Left lung (tissue), 10 donors: Measurements from ENCODE around the gene AUTS2. TPM values are rescaled to one million over a fixed set of nuclear protein-coding genes. Genes with fewer than 3 reads are reported as not detected.
A peak's percentile ranks its signal among the peaks of the same experiment; 100 is the strongest.
"Not testable (repeated sequence)": the region's sequence is repeated elsewhere in the genome, so short reads cannot be mapped to it uniquely, and the experiment has no call there.

ENCODE experiments used
- ATAC-seq: fragments of 200-7000 bp; cut with Tn5 transposase; one replicate; pipeline ENCODE4 v1.9.1; 2020; ENCODE audit warnings: moderate library complexity
- DNase-seq, 4 donors: peaks; one replicate each; pipeline ENCODE4 v3.0.0-alpha.2; 2013 to 2020
- H3K27ac ChIP-seq, 2 donors: fragments of 200-600 bp; sonication (generic) in 1 of 2; one replicate each; pipeline versions ENCODE4 v1.5.0 to v1.8.0; 2020 to 2021
- H3K27me3 ChIP-seq, 2 donors: fragments of 200-600 bp; sonication (generic) in 1 of 2; one replicate each; pipeline versions ENCODE4 v1.5.0 to v1.8.0; 2020 to 2021
- H3K36me3 ChIP-seq, 2 donors: fragments of 200-600 bp; sonication (generic) in 1 of 2; one replicate each; pipeline versions ENCODE4 v1.5.0 to v1.8.0; 2020 to 2021
- H3K4me1 ChIP-seq, 2 donors: fragments of 200-600 bp; one replicate each; pipeline ENCODE4 v1.8.0; 2021
- H3K4me3 ChIP-seq, 2 donors: fragments of 200-600 bp; sonication (generic) in 1 of 2; one replicate each; pipeline versions ENCODE4 v1.5.0 to v1.8.0; 2020 to 2021; ENCODE audit warnings: mild to moderate bottlenecking in 1 of 2
- H3K9me3 ChIP-seq, 2 donors: fragments of 200-600 bp; sonication (generic) in 1 of 2; one replicate each; pipeline versions ENCODE4 v1.5.0 to v1.8.0; 2020 to 2021
- CTCF ChIP-seq, 2 donors: fragments of 200-600 bp; sonication (generic) in 1 of 2; IDR thresholded peaks; one replicate each; pipeline versions ENCODE4 v1.5.0 to v1.8.0; 2021; ENCODE audit warnings: antibody characterized with exemption in 2 of 2
- intact Hi-C, 2 donors: fragments of 100-400 bp; cut with DNase I; formaldehyde crosslinking; loops; one replicate each; pipeline versions ENCODE4 v1.11.2 to v1.14.2; 2022
- polyA plus RNA-seq, 6 donors: library from polyadenylated mRNA; unstranded; fragments of 120-200 nt; gene quantifications; one replicate each; pipeline ENCODE4 v1.2.1, GENCODE V29; 2013; ENCODE audit not compliant: insufficient read length in 6 of 6
- total RNA-seq, 2 donors: library from RNA; stranded (reverse); fragmentation: NEBNext Ultra II Directional; extraction: Animal tissue kit (Norgen Biotek cat#: 25700); gene quantifications; one replicate each; pipeline ENCODE4 v1.2.1, GENCODE V29; 2021
- donor health status: DM: no; HTN: yes; CAD: no.
- donor health status: DM: no; HTN: no; CAD: no.

The AUTS2 gene
- total and polyA plus RNA-seq, 8 donors = 40.4 to 119 (median 103) TPM

- Histone ChIP-seq H3K27me3 (no peaks in the 10 kb centered on the region), H3K4me3 (no peak overlapping the region), H3K27ac (no peak overlapping the region), H3K9me3 (peaks cover 0 to 9% of the 10 kb centered on the region in 2 donors), H3K4me1 (no peaks in the 10 kb centered on the region), H3K36me3 (no peaks in the 10 kb centered on the region)
- intact Hi-C loops = no loop called here
- DNase-seq (no peak), ATAC-seq (no peak)
- no peak for TF ChIP-seq CTCF (IDR thresholded peaks at IDR 0.05)
Measured at GRCh38 chr7:70645279-70645678, 1047.0 kb downstream of the AUTS2 start.

GRCh38 chr7:70645876-70646351 lies 1047.6 kb downstream of the AUTS2 start:
- DNase-seq (no peak), ATAC-seq (no peak)
- no peaks in the 10 kb centered on the region for H3K36me3 ChIP-seq
- H3K4me1 ChIP-seq = no peaks in the 10 kb centered on the region
- intact Hi-C loops = no loop called here
- no peak overlapping the region for H3K4me3 ChIP-seq
- no peaks in the 10 kb centered on the region for H3K27me3 ChIP-seq
- no peak for TF ChIP-seq CTCF (IDR thresholded peaks at IDR 0.05)
- no peak overlapping the region for H3K27ac ChIP-seq
- H3K9me3 ChIP-seq = peaks cover 0 to 9% of the 10 kb centered on the region in 2 donors

GRCh38 chr7:70646536-70647248 lies 1048.4 kb downstream of the AUTS2 start:
- Histone ChIP-seq H3K36me3 (no peaks in the 10 kb centered on the region), H3K9me3 (peaks cover 0 to 5% of the 10 kb centered on the region in 2 donors), H3K27ac (no peak overlapping the region), H3K27me3 (no peaks in the 10 kb centered on the region), H3K4me1 (no peaks in the 10 kb centered on the region), H3K4me3 (no peak overlapping the region)
- TF ChIP-seq CTCF (IDR thresholded peaks at IDR 0.05) = no peak
- ATAC-seq (no peak), DNase-seq (peak in 1 of 4 donors; percentile 48)
- intact Hi-C loops = no loop called here

GRCh38 chr7:70647801-70648498 lies 1049.7 kb downstream of the AUTS2 start:
- no peak overlapping the region for H3K27ac ChIP-seq
- DNase-seq (no peak), ATAC-seq (peak; percentile 16)
- no peak for TF ChIP-seq CTCF (IDR thresholded peaks at IDR 0.05)
- H3K4me1 ChIP-seq = no peaks in the 10 kb centered on the region
- H3K27me3 ChIP-seq = no peaks in the 10 kb centered on the region
- H3K9me3 ChIP-seq = no peaks in the 10 kb centered on the region
- no peak overlapping the region for H3K4me3 ChIP-seq
- no peaks in the 10 kb centered on the region for H3K36me3 ChIP-seq
- intact Hi-C loops = no loop called here

GRCh38 chr7:70648499-70648861 lies 1050.2 kb downstream of the AUTS2 start:
- not testable (repeated sequence) for H3K27me3 ChIP-seq, H3K27ac ChIP-seq, ATAC-seq

More at GRCh38 chr7:70648499-70648861, 1050.2 kb downstream of the AUTS2 start:
- H3K36me3 ChIP-seq, H3K4me1 ChIP-seq, intact Hi-C loops, DNase-seq, H3K9me3 ChIP-seq, H3K4me3 ChIP-seq: not testable (repeated sequence)
